ENCODE results near the gene DNAH8. TPM values are rescaled to one million over a fixed set of nuclear protein-coding genes. Genes with fewer than 3 reads are reported as not detected.
"Not testable (repeated sequence)": the region's sequence is repeated elsewhere in the genome, so short reads cannot be mapped to it uniquely, and the experiment has no call there.

DNAH8 gene
- total RNA-seq, 1 donor from 2014 or later = under 0.01 TPM

GRCh38 chr6:38909015-38909730, 194.1 kb downstream of the DNAH8 start:
- no peak for DNase-seq

GRCh38 chr6:38910207-38910606, 195.1 kb downstream of the DNAH8 start:
- DNase-seq = no peak

- no peak for DNase-seq
These were observed 197.3 kb downstream of the DNAH8 start for GRCh38 chr6:38912378-38912777.

GRCh38 chr6:38915205-38915925, 200.3 kb downstream of the DNAH8 start:
- no peak for DNase-seq

GRCh38 chr6:38921540-38921939, 206.4 kb downstream of the DNAH8 start:
- not testable (repeated sequence) for DNase-seq

GRCh38 chr6:38924791-38925509, 209.8 kb downstream of the DNAH8 start:
- DNase-seq = no peak

- DNase-seq = no peak
These were observed 214.4 kb downstream of the DNAH8 start for GRCh38 chr6:38929560-38929959.

- DNase-seq = no peak
These were observed 218.3 kb downstream of the DNAH8 start for GRCh38 chr6:38933426-38933825.

- no peak for DNase-seq
These were observed 219.9 kb downstream of the DNAH8 start for GRCh38 chr6:38935051-38935450.

GRCh38 chr6:38937839-38938613, 222.9 kb downstream of the DNAH8 start:
- no peak for DNase-seq

- DNase-seq = no peak
These were observed 223.6 kb downstream of the DNAH8 start for GRCh38 chr6:38938741-38939140.

GRCh38 chr6:38942442-38942841, 227.3 kb downstream of the DNAH8 start:
- DNase-seq = no peak

- no peak for DNase-seq
These were observed 227.9 kb downstream of the DNAH8 start for GRCh38 chr6:38942965-38943364.

- DNase-seq = no peak
These were observed 228.9 kb downstream of the DNAH8 start for GRCh38 chr6:38943964-38944363.

GRCh38 chr6:38944655-38945279, 229.7 kb downstream of the DNAH8 start:
- DNase-seq = no peak

GRCh38 chr6:38955861-38956260, 240.8 kb downstream of the DNAH8 start:
- DNase-seq = no peak

- DNase-seq = no peak
These were observed 242.3 kb downstream of the DNAH8 start for GRCh38 chr6:38957426-38957825.

GRCh38 chr6:38959138-38959537, 244.0 kb downstream of the DNAH8 start:
- no peak for DNase-seq

GRCh38 chr6:38968702-38969149, 253.6 kb downstream of the DNAH8 start:
- DNase-seq = no peak

- DNase-seq = no peak
These were observed 258.3 kb downstream of the DNAH8 start for GRCh38 chr6:38973178-38974057.

Data from occipital lobe (tissue), 2 donors.